Measurements from ENCODE around the gene ANKLE1. TPM values are rescaled to one million over a fixed set of nuclear protein-coding genes. Genes with fewer than 3 reads are reported as not detected.

ANKLE1 gene
- polyA plus RNA-seq, 1 of the 3 experiments (the other 2 are of a cell fraction), result 2.6 TPM

DNA sequence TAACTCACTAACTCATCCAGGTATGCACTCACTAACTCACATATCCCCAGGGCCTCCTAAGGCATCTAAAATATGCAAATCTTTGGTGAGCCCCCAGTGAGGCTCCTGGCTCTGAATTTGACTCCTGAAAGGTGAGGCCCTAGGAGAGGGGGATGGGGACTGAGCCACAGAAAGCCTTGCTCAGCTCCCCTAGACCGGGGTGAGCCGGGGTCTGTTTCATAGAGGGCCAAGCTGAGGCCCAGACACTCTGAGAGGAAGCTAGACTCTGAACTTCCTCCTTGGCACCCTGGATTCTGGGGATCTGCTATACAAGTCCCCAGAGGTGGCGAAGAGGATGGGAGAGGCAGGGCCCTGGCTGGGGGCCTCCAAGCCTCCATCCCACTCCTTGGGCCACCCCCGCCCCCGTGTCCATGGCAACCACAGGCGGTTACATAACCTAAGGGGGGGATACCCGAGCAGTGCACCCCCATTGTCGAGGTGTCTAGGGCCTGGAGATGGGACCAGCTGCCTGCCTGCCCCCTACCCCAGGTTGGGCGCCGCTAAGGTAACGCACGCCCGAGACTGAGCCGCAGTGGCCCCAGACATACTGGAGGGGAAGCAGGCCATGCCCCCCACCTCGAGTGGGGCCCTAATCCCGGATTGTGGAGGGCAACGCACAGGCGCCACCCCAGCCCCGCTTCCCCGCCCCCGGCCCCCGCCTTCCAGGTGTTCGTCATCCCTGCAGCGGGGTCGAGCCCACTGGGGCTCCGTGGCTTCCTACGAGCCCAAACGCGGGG, 20.9 kb downstream of the ANKLE1 start:
- H4K20me1 ChIP-seq (ENCODE audit: insufficient read depth), result no peaks in the 10 kb centered on the region
- no peaks in the 10 kb centered on the region for H3K27me3 ChIP-seq (ENCODE audit: insufficient read depth)
- CTCF ChIA-PET, result interaction anchor here (0.6 to 2.5 kb wide), 3 partner anchors 9 to 44 kb away, joined by 3 to 17 read pairs (median 4); no protein-coding TSS in a partner anchor
- peaks cover 17% of the 10 kb centered on the region for H3K79me2 ChIP-seq (ENCODE audit: insufficient read depth)
- peaks cover 12 to 27% of the 10 kb centered on the region in 2 experiments; a peak in 3 of 4 replicates for H3K4me1 ChIP-seq (ENCODE audit: control insufficient read depth in 1 of 2, insufficient read depth in 2 of 2, low read depth in 1 of 2, low read length in 1 of 2)
- peak overlapping the region in 1 of 2 experiments; percentile 77; a peak in 2 of 4 replicates for H3K27ac ChIP-seq (ENCODE audit: low read depth in 2 of 2, low read length in 1 of 2)
- H3K36me3 ChIP-seq (replicated peaks in 1 of 2; ENCODE audit: control insufficient read depth in 1 of 2, insufficient read depth in 2 of 2, low read length in 1 of 2), result peaks cover 0 to 3% of the 10 kb centered on the region in 2 experiments
- POLR2A ChIA-PET, result interaction anchor here (2.2 kb wide), 1 partner anchor 31 kb away, joined by 4 read pairs; no protein-coding TSS in a partner anchor
- H3K4me3 ChIP-seq (ENCODE audit: low read depth in 2 of 2, low read length in 1 of 2), result peak overlapping the region; percentile 72 to 73
- H3K4me2 ChIP-seq, result peak overlapping the region; percentile 87
- H3F3A ChIP-seq (replicated peaks; ENCODE audit: insufficient read depth), result peaks cover 18% of the 10 kb centered on the region
- TF ChIP-seq, protein P1, sequence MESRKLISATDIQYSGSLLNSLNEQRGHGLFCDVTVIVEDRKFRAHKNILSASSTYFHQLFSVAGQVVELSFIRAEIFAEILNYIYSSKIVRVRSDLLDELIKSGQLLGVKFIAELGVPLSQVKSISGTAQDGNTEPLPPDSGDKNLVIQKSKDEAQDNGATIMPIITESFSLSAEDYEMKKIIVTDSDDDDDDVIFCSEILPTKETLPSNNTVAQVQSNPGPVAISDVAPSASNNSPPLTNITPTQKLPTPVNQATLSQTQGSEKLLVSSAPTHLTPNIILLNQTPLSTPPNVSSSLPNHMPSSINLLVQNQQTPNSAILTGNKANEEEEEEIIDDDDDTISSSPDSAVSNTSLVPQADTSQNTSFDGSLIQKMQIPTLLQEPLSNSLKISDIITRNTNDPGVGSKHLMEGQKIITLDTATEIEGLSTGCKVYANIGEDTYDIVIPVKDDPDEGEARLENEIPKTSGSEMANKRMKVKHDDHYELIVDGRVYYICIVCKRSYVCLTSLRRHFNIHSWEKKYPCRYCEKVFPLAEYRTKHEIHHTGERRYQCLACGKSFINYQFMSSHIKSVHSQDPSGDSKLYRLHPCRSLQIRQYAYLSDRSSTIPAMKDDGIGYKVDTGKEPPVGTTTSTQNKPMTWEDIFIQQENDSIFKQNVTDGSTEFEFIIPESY (IDR thresholded peaks at IDR 0.05; ENCODE audit: borderline replicate concordance, low read depth), result no peak
- TF ChIP-seq FOXJ3 (CRISPR knock-in tag; IDR thresholded peaks at IDR 0.05) (no peak), JUND (IDR thresholded peaks at IDR 0.05) (no peak), ELF1 (IDR thresholded peaks at IDR 0.05) (no peak), NRF1 (IDR thresholded peaks at IDR 0.05; ENCODE audit: low read depth, low read length) (no peak), EZH2phosphoT487 (IDR thresholded peaks at IDR 0.05; ENCODE audit: borderline replicate concordance, low read depth) (no peak), RCOR1 (IDR thresholded peaks at IDR 0.05; ENCODE audit: low read length) (no peak), SMC3 (IDR thresholded peaks at IDR 0.05; ENCODE audit: low read depth, low read length) (no peak), MXI1 (IDR thresholded peaks at IDR 0.05; ENCODE audit: low read depth, low read length) (no peak), RFX5 (IDR thresholded peaks at IDR 0.05; ENCODE audit: low read length) (no peak), CHD2 (IDR thresholded peaks at IDR 0.05; ENCODE audit: low read length, partially characterized antibody) (no peak), GATA2 (CRISPR knock-in tag; IDR thresholded peaks at IDR 0.05) (no peak), RXRA (IDR thresholded peaks at IDR 0.05; ENCODE audit: borderline replicate concordance, low read depth) (no peak), RAD21 (IDR thresholded peaks at IDR 0.05; ENCODE audit: low read length) (no peak), POLR2AphosphoS5 (IDR thresholded peaks at IDR 0.05; ENCODE audit: low read depth, low read length) (no peak), SIN3A (IDR thresholded peaks at IDR 0.05; ENCODE audit: borderline replicate concordance, low read depth, low read length) (no peak), NFIC (IDR thresholded peaks at IDR 0.05; ENCODE audit: borderline replicate concordance) (no peak)
- TF ChIP-seq, protein P2, sequence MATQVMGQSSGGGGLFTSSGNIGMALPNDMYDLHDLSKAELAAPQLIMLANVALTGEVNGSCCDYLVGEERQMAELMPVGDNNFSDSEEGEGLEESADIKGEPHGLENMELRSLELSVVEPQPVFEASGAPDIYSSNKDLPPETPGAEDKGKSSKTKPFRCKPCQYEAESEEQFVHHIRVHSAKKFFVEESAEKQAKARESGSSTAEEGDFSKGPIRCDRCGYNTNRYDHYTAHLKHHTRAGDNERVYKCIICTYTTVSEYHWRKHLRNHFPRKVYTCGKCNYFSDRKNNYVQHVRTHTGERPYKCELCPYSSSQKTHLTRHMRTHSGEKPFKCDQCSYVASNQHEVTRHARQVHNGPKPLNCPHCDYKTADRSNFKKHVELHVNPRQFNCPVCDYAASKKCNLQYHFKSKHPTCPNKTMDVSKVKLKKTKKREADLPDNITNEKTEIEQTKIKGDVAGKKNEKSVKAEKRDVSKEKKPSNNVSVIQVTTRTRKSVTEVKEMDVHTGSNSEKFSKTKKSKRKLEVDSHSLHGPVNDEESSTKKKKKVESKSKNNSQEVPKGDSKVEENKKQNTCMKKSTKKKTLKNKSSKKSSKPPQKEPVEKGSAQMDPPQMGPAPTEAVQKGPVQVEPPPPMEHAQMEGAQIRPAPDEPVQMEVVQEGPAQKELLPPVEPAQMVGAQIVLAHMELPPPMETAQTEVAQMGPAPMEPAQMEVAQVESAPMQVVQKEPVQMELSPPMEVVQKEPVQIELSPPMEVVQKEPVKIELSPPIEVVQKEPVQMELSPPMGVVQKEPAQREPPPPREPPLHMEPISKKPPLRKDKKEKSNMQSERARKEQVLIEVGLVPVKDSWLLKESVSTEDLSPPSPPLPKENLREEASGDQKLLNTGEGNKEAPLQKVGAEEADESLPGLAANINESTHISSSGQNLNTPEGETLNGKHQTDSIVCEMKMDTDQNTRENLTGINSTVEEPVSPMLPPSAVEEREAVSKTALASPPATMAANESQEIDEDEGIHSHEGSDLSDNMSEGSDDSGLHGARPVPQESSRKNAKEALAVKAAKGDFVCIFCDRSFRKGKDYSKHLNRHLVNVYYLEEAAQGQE (IDR thresholded peaks at IDR 0.05; ENCODE audit: low read depth, low read length), result no peak
- TF ChIP-seq, protein P3, sequence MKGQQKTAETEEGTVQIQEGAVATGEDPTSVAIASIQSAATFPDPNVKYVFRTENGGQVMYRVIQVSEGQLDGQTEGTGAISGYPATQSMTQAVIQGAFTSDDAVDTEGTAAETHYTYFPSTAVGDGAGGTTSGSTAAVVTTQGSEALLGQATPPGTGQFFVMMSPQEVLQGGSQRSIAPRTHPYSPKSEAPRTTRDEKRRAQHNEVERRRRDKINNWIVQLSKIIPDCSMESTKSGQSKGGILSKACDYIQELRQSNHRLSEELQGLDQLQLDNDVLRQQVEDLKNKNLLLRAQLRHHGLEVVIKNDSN (IDR thresholded peaks at IDR 0.05; ENCODE audit: borderline replicate concordance, low read depth), result no peak
- TF ChIP-seq, protein P4, sequence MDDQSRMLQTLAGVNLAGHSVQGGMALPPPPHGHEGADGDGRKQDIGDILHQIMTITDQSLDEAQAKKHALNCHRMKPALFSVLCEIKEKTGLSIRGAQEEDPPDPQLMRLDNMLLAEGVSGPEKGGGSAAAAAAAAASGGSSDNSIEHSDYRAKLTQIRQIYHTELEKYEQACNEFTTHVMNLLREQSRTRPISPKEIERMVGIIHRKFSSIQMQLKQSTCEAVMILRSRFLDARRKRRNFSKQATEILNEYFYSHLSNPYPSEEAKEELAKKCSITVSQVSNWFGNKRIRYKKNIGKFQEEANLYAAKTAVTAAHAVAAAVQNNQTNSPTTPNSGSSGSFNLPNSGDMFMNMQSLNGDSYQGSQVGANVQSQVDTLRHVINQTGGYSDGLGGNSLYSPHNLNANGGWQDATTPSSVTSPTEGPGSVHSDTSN (IDR thresholded peaks at IDR 0.05), result no peak
- no peaks in the 10 kb centered on the region for H3K9me2 ChIP-seq
- peak overlapping the region; percentile 71 for H3K9ac ChIP-seq
- peak overlapping the region; percentile 82 for H2AFZ ChIP-seq (ENCODE audit: low read depth)
- H3K9me3 ChIP-seq, result no peaks in the 10 kb centered on the region
- 43% methylated on average over 6 of the region's 29 CpGs for WGBS (ENCODE audit: low lambda C conversion rate)
- DNase-seq, result no peak

Data from SK-N-SH (cell line).